ENCODE data around the gene ADCY3.

DNA sequence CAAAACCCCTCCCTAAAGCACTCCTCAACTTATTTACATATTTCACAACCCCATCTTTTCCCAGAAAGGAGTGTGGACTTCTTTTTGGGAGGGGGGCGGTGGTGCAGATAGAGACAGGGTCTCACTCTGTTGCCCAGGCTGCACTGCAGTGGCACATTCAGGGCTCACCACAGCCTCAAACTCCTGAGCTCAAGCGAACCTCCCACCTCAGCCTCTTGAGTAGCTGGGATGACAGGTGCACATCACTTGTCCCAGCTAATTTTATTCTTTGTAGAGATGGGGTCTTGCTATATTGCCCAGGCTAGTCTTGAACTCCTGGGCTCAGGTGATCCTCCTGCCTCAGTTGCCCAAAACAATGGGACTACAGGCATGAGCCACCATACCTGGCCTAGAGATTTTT is 44.1 kb downstream of the ADCY3 start:
- TF ChIP-seq CTCF (IDR thresholded peaks at IDR 0.05) (no peak), EP300 (IDR thresholded peaks at IDR 0.05) (no peak), POLR2A (IDR thresholded peaks at IDR 0.05) (no peak)
